Breast epithelium (tissue), 4 donors: ENCODE results near the gene KDM4C. TPM values are rescaled to one million over a fixed set of nuclear protein-coding genes. Genes with fewer than 3 reads are reported as not detected.

ENCODE experiments used
- DNase-seq, 2 donors: peaks; one replicate each; pipeline ENCODE4 v3.0.0-alpha.2; 2019; ENCODE audit warnings: low spot score in 2 of 2
- H3K27ac ChIP-seq, 2 donors: fragments of 200-600 bp; sonication (generic) in 1 of 2; one replicate each; pipeline ENCODE4 v1.5.1; 2016 to 2019; ENCODE audit warnings: mild to moderate bottlenecking in 1 of 2
- H3K27me3 ChIP-seq, 2 donors: fragments of 200-600 bp; sonication (generic) in 1 of 2; one replicate each; pipeline versions ENCODE4 v1.5.1 to v1.6.0; 2017 to 2019; ENCODE audit warnings: control low read depth in 1 of 2, mild to moderate bottlenecking in 1 of 2
- H3K36me3 ChIP-seq: fragments of 200-600 bp; one replicate; pipeline ENCODE4 v1.5.1; 2019
- H3K4me1 ChIP-seq, 2 donors: fragments of 200-600 bp; sonication (generic); one replicate each; pipeline ENCODE4 v1.5.1; 2016 to 2019; ENCODE audit warnings: control low read depth in 1 of 2
- H3K4me3 ChIP-seq, 3 donors: fragments of 200-600 bp; sonication (generic); 1 replicate in 2 of 3; 2 replicates in 1 of 3; pipeline ENCODE4 v1.5.1; 2016 to 2019; ENCODE audit warnings: mild to moderate bottlenecking in 3 of 3, moderate library complexity in 2 of 3
- H3K9me3 ChIP-seq, 2 donors: fragments of 200-600 bp; sonication (generic) in 1 of 2; one replicate each; pipeline ENCODE4 v1.5.1; 2016 to 2019; ENCODE audit warnings: control low read depth in 1 of 2
- CTCF ChIP-seq, 3 donors: fragments of 450-650 bp; IDR thresholded peaks; one replicate each; pipeline ENCODE4 v1.5.1; 2016 to 2017; ENCODE audit warnings: antibody characterized with exemption in 3 of 3, mild to moderate bottlenecking in 3 of 3, moderate library complexity in 3 of 3
- POLR2A ChIP-seq: fragments of 450-650 bp; IDR thresholded peaks from one replicate; pipeline ENCODE4 v1.6.1; 2016; ENCODE audit warnings: antibody characterized with exemption, mild to moderate bottlenecking, moderate library complexity
- POLR2AphosphoS5 ChIP-seq, 3 donors: sonication (generic); formaldehyde crosslinking; IDR thresholded peaks; one replicate each; pipeline ENCODE4 v1.6.1; 2017; ENCODE audit warnings: antibody characterized with exemption in 3 of 3
- intact Hi-C: fragments of 100-400 bp; cut with DNase I; formaldehyde crosslinking; loops from one replicate; pipeline ENCODE4 v1.15.1; 2023; ENCODE audit warnings: low total_unique reads
- total RNA-seq, 3 donors: library from RNA; depleted of rRNA; stranded (reverse); fragments of >200 nt; gene quantifications; one replicate each; pipeline ENCODE4 v1.1.0, GENCODE V29; 2016

The KDM4C gene
- total RNA-seq, 3 donors from 2014 or later: 37.8 to 80.9 (median 60.0) TPM

- Histone ChIP-seq H3K36me3 (no peaks in the 10 kb centered on the region), H3K27me3 (no peaks in the 10 kb centered on the region), H3K9me3 (no peaks in the 10 kb centered on the region), H3K4me3 (no peak overlapping the region), H3K27ac (no peak overlapping the region), H3K4me1 (no peaks in the 10 kb centered on the region)
- DNase-seq: no peak
- no peak for TF ChIP-seq POLR2A
- TF ChIP-seq POLR2AphosphoS5 (IDR thresholded peaks at IDR 0.05): no peak
- intact Hi-C loops: no loop called here
These were observed 53.7 kb downstream of the KDM4C start for GRCh38 chr9:6811436-6811835.

DNA sequence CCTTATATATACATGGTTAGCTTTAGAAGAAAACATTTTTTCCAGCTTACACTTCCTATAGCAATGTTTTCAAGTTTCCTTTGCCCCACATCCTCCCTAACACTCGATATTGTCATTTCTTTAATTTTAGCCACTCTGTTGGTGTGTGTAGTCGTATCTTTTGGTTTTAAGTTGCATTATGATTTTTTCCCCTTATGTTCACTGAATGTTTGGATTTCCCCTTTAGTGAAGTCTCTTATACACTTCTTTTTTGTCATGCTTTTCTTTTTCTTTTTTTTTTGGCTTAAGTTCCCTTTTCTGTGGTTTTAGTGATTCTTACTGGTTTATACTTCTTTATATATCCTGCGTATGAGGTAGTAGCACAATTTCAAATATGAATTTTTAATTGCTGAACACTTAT, 58.8 kb downstream of the KDM4C start:
- H3K27ac ChIP-seq: no peak overlapping the region
- no peaks in the 10 kb centered on the region for H3K9me3 ChIP-seq
- intact Hi-C loops: no loop called here
- no peaks in the 10 kb centered on the region for H3K36me3 ChIP-seq
- no peaks in the 10 kb centered on the region for H3K27me3 ChIP-seq
- no peak for DNase-seq
- no peak overlapping the region for H3K4me3 ChIP-seq
- no peak for TF ChIP-seq POLR2AphosphoS5 (IDR thresholded peaks at IDR 0.05)
- TF ChIP-seq CTCF (IDR thresholded peaks at IDR 0.05): no peak
- TF ChIP-seq POLR2A: no peak
- no peaks in the 10 kb centered on the region for H3K4me1 ChIP-seq

- intact Hi-C loops: no loop called here
- Histone ChIP-seq H3K4me1 (no peaks in the 10 kb centered on the region), H3K4me3 (no peak overlapping the region), H3K9me3 (no peaks in the 10 kb centered on the region), H3K36me3 (no peaks in the 10 kb centered on the region), H3K27me3 (no peaks in the 10 kb centered on the region), H3K27ac (no peak overlapping the region)
- no peak for TF ChIP-seq CTCF (IDR thresholded peaks at IDR 0.05)
- no peak for TF ChIP-seq POLR2AphosphoS5 (IDR thresholded peaks at IDR 0.05)
- no peak for TF ChIP-seq POLR2A
- no peak for DNase-seq
These were observed 60.6 kb downstream of the KDM4C start for GRCh38 chr9:6818292-6818922.

DNA sequence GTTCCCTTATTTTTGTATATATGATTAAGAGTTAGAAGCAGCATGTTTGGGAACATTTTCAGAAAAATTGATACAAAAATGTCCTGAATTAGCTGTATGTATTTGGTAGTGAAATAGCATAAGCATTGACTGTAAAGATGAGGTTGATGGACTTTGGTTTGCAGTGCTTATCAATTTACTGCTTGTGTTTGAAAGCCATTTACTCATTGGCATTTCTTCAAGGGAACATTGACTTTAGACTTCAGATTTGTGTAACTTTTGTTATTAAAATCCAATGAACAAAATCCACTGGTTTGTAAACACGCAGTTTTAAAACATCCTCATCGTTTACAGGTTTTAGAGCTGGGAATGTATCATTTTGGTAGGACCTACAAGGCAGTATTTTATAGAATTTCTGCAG, 61.3 kb downstream of the KDM4C start:
- no peak for DNase-seq
- Histone ChIP-seq H3K36me3 (no peaks in the 10 kb centered on the region), H3K27ac (no peak overlapping the region), H3K9me3 (no peaks in the 10 kb centered on the region), H3K4me3 (no peak overlapping the region), H3K4me1 (no peaks in the 10 kb centered on the region), H3K27me3 (no peaks in the 10 kb centered on the region)
- intact Hi-C loops: no loop called here
- no peak for TF ChIP-seq POLR2A
- TF ChIP-seq POLR2AphosphoS5 (IDR thresholded peaks at IDR 0.05): no peak
- no peak for TF ChIP-seq CTCF (IDR thresholded peaks at IDR 0.05)

DNA sequence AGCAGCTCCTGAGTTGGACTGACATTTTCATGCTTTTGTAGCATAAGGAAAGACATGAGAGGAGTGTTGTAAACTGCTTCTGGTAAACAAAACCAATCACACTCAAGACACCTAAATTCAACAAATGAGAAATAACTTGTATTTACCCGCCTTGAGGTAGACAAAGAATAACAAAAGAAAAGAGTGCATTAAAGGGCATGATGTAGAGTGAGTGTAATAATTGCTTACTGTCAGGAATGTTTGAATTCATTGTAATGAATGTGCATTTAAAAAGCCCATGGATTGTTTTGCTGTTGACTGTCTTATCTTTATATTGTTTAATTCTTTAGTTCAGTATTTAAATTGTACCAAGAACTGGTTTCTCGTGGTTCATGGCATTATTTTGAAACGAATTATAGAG, 61.8 kb downstream of the KDM4C start:
- no peaks in the 10 kb centered on the region for H3K4me1 ChIP-seq
- no peak overlapping the region for H3K4me3 ChIP-seq
- TF ChIP-seq CTCF (IDR thresholded peaks at IDR 0.05) (no peak), POLR2AphosphoS5 (IDR thresholded peaks at IDR 0.05) (no peak), POLR2A (no peak)
- no peaks in the 10 kb centered on the region for H3K27me3 ChIP-seq
- no peaks in the 10 kb centered on the region for H3K9me3 ChIP-seq
- no peak for DNase-seq
- H3K27ac ChIP-seq: no peak overlapping the region
- no peaks in the 10 kb centered on the region for H3K36me3 ChIP-seq
- intact Hi-C loops: no loop called here

DNA sequence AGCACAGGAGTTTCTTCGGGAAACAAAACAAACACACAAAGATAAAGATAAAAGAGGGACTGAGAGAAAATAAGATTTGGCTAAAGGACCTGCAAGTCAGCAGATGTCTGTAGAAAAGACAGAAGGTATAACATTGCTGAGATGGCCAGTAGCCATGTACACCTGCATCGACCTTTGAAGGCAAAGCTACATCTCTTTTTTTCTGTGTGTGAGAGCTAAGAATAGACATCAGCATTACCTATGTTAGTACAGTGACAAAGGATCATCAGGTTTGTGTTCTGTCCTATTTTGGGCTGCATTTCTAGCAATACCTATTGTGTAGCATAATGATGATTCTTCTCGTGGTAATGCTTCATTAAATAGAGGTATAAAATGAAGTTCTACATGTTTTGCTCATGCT, 64.9 kb downstream of the KDM4C start:
- no peak overlapping the region for H3K27ac ChIP-seq
- intact Hi-C loops: no loop called here
- no peak overlapping the region for H3K4me3 ChIP-seq
- no peaks in the 10 kb centered on the region for H3K4me1 ChIP-seq
- no peak for DNase-seq
- no peaks in the 10 kb centered on the region for H3K27me3 ChIP-seq
- H3K9me3 ChIP-seq: no peaks in the 10 kb centered on the region
- TF ChIP-seq POLR2A (no peak), POLR2AphosphoS5 (IDR thresholded peaks at IDR 0.05) (no peak)
- H3K36me3 ChIP-seq: no peaks in the 10 kb centered on the region
